HEK293 (cell line): ENCODE data around the gene TRDMT1.

Experiments used
- CTCF ChIA-PET: fragments of 350-600 bp; formaldehyde crosslinking; extraction: SDS; loops from one replicate; lab custom pipeline; 2021; ENCODE audit warnings: antibody characterized with exemption; lab: Yijun Ruan, JAX
- POLR2A ChIA-PET: fragments of 300-600 bp; formaldehyde crosslinking; extraction: SDS; loops from one replicate; lab custom pipeline; 2020; ENCODE audit warnings: antibody characterized with exemption, inconsistent platforms; lab: Yijun Ruan, JAX
- H3K27ac ChIP-seq: fragments of 200-500 bp; sonication (Bioruptor generic); 2 replicates; pipeline ENCODE4 v1.5.1; 2014; ENCODE audit warnings: low read depth, low read length, control low read depth, inconsistent platforms; ENCODE audit errors: extremely low read depth
- H3K36me3 ChIP-seq, 2 experiments: fragments of 200-500 bp in 1 of 2; sonication (Bioruptor generic) in 1 of 2; 1 replicate in 1 of 2; 2 replicates in 1 of 2; pipeline ENCODE4 v1.5.1; 2014 to 2017; ENCODE audit warnings: inconsistent platforms in 2 of 2, low read length in 2 of 2; ENCODE audit not compliant: control insufficient read depth in 2 of 2, insufficient read depth in 1 of 2
- H3K4me1 ChIP-seq: fragments of 200-500 bp; sonication (Bioruptor generic); 2 replicates; pipeline ENCODE4 v1.5.1; 2014; ENCODE audit warnings: mild to moderate bottlenecking, low read length, inconsistent platforms; ENCODE audit not compliant: control insufficient read depth, insufficient read depth
- H3K4me3 ChIP-seq: 2 replicates; pipeline ENCODE4 v1.5.1; 2011; ENCODE audit warnings: low read depth, mild to moderate bottlenecking, control low read depth, low read length, moderate library complexity
- H3K9me3 ChIP-seq: fragments of 200-500 bp; sonication (Bioruptor generic); 2 replicates; pipeline ENCODE4 v1.5.1; 2014; ENCODE audit warnings: low read depth, low read length, inconsistent platforms; ENCODE audit not compliant: control insufficient read depth, insufficient read depth
- YY1 ChIP-seq: fragments of 450-650 bp; formaldehyde crosslinking; IDR thresholded peaks from 2 replicates; pipeline ENCODE4 v1.5.1; 2018; ENCODE audit warnings: missing biosample characterization, missing genetic modification characterization
- ZNF10 ChIP-seq: fragments of 450-650 bp; formaldehyde crosslinking; IDR thresholded peaks from 2 replicates; pipeline ENCODE4 v1.5.1; 2017; ENCODE audit warnings: missing biosample characterization, missing genetic modification characterization
- ZNF19 ChIP-seq: fragments of 450-650 bp; formaldehyde crosslinking; IDR thresholded peaks from 2 replicates; pipeline ENCODE4; 2016; ENCODE audit warnings: missing biosample characterization, missing genetic modification characterization, low read depth
- ZNF211 ChIP-seq: fragments of 450-650 bp; formaldehyde crosslinking; IDR thresholded peaks from 2 replicates; pipeline ENCODE4 v1.5.1; 2016; ENCODE audit warnings: low read depth, missing biosample characterization, missing genetic modification characterization
- ZNF501 ChIP-seq: fragments of 450-650 bp; formaldehyde crosslinking; IDR thresholded peaks from 2 replicates; pipeline ENCODE4 v1.5.1; 2016; ENCODE audit warnings: missing biosample characterization, missing genetic modification characterization
- ZNF549 ChIP-seq: fragments of 450-650 bp; IDR thresholded peaks from 2 replicates; pipeline ENCODE4 v1.5.1; 2018; ENCODE audit warnings: missing biosample characterization, missing genetic modification characterization, mild to moderate bottlenecking, inconsistent platforms, moderate library complexity
- ZNF558 ChIP-seq: fragments of 450-650 bp; formaldehyde crosslinking; IDR thresholded peaks from 2 replicates; pipeline ENCODE4 v1.5.1; 2016; ENCODE audit warnings: missing biosample characterization, missing genetic modification characterization
- ZNF626 ChIP-seq: fragments of 450-650 bp; sonication (Bioruptor Pico); formaldehyde crosslinking; IDR thresholded peaks from 2 replicates; pipeline ENCODE4 v1.5.1; 2018; ENCODE audit warnings: missing biosample characterization, missing genetic modification characterization, inconsistent platforms
- TF ChIP-seq, protein P1 (sequence below): fragments of 450-650 bp; formaldehyde crosslinking; IDR thresholded peaks from 2 replicates; pipeline ENCODE4 v1.5.1; 2016; ENCODE audit warnings: missing biosample characterization, missing genetic modification characterization, borderline replicate concordance
- TF ChIP-seq, protein P2 (sequence below): fragments of 450-650 bp; formaldehyde crosslinking; IDR thresholded peaks from 2 replicates; pipeline ENCODE4 v1.5.1; 2016; ENCODE audit warnings: missing biosample characterization, missing genetic modification characterization, borderline replicate concordance
- TF ChIP-seq, protein P3 (sequence below): fragments of 450-650 bp; formaldehyde crosslinking; IDR thresholded peaks from 2 replicates; pipeline ENCODE4 v1.5.1; 2016; ENCODE audit warnings: missing biosample characterization, missing genetic modification characterization
- TF ChIP-seq, protein P4 (sequence below): fragments of 450-650 bp; formaldehyde crosslinking; IDR thresholded peaks from 2 replicates; pipeline ENCODE4 v1.5.1; 2016; ENCODE audit warnings: missing biosample characterization, missing genetic modification characterization
- TF ChIP-seq, protein P5 (sequence below): fragments of 450-650 bp; formaldehyde crosslinking; IDR thresholded peaks from 2 replicates; pipeline ENCODE4 v1.5.1; 2016; ENCODE audit warnings: missing biosample characterization, missing genetic modification characterization
- TF ChIP-seq, protein P6 (sequence below): fragments of 450-650 bp; formaldehyde crosslinking; IDR thresholded peaks from 2 replicates; pipeline ENCODE4 v1.5.1; 2016; ENCODE audit warnings: missing biosample characterization, missing genetic modification characterization

The TRDMT1 gene

DNA sequence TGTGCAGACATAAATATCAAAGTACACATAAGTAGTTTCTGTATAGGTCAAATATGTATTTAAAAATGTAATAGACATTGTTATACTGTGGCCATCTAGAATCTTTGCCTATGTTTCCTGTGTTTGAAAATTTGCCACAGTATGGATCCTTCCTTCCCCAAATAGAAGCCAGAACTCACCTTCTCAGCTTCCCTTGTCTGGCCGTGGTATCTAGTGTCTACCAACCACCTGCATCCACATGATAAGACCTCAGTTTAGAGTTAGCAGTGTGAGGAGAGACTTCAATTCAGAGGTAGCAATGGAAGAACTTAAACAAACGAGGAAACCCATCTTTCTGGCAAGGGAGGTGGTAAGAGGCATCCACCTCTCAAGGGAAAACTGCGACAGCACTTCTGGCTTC is 4.9 kb downstream of the TRDMT1 start:
- H3K9me3 ChIP-seq, result no peaks in the 10 kb centered on the region
- peaks cover 4% of the 10 kb centered on the region; the same call in 1 of the 2 replicates for H3K4me1 ChIP-seq
- no peak overlapping the region for H3K4me3 ChIP-seq
- ChIA-PET CTCF (interaction anchor here (0.8 kb wide), 1 partner anchor 33 kb away, joined by 3 read pairs; no protein-coding TSS in a partner anchor), POLR2A (interaction anchor here (1.0 kb wide), 1 partner anchor 32 kb away, joined by 3 read pairs; no protein-coding TSS in a partner anchor)
- no peaks in the 10 kb centered on the region for H3K36me3 ChIP-seq
- TF ChIP-seq ZNF558 (tag by site-specific recombination) (no peak), ZNF501 (tag by site-specific recombination) (no peak), ZNF626 (tag by site-specific recombination) (no peak), ZNF19 (tag by site-specific recombination) (no peak)
- TF ChIP-seq, protein P1, sequence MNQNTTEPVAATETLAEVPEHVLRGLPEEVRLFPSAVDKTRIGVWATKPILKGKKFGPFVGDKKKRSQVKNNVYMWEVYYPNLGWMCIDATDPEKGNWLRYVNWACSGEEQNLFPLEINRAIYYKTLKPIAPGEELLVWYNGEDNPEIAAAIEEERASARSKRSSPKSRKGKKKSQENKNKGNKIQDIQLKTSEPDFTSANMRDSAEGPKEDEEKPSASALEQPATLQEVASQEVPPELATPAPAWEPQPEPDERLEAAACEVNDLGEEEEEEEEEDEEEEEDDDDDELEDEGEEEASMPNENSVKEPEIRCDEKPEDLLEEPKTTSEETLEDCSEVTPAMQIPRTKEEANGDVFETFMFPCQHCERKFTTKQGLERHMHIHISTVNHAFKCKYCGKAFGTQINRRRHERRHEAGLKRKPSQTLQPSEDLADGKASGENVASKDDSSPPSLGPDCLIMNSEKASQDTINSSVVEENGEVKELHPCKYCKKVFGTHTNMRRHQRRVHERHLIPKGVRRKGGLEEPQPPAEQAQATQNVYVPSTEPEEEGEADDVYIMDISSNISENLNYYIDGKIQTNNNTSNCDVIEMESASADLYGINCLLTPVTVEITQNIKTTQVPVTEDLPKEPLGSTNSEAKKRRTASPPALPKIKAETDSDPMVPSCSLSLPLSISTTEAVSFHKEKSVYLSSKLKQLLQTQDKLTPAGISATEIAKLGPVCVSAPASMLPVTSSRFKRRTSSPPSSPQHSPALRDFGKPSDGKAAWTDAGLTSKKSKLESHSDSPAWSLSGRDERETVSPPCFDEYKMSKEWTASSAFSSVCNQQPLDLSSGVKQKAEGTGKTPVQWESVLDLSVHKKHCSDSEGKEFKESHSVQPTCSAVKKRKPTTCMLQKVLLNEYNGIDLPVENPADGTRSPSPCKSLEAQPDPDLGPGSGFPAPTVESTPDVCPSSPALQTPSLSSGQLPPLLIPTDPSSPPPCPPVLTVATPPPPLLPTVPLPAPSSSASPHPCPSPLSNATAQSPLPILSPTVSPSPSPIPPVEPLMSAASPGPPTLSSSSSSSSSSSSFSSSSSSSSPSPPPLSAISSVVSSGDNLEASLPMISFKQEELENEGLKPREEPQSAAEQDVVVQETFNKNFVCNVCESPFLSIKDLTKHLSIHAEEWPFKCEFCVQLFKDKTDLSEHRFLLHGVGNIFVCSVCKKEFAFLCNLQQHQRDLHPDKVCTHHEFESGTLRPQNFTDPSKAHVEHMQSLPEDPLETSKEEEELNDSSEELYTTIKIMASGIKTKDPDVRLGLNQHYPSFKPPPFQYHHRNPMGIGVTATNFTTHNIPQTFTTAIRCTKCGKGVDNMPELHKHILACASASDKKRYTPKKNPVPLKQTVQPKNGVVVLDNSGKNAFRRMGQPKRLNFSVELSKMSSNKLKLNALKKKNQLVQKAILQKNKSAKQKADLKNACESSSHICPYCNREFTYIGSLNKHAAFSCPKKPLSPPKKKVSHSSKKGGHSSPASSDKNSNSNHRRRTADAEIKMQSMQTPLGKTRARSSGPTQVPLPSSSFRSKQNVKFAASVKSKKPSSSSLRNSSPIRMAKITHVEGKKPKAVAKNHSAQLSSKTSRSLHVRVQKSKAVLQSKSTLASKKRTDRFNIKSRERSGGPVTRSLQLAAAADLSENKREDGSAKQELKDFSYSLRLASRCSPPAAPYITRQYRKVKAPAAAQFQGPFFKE, result no peak
- TF ChIP-seq, protein P2, sequence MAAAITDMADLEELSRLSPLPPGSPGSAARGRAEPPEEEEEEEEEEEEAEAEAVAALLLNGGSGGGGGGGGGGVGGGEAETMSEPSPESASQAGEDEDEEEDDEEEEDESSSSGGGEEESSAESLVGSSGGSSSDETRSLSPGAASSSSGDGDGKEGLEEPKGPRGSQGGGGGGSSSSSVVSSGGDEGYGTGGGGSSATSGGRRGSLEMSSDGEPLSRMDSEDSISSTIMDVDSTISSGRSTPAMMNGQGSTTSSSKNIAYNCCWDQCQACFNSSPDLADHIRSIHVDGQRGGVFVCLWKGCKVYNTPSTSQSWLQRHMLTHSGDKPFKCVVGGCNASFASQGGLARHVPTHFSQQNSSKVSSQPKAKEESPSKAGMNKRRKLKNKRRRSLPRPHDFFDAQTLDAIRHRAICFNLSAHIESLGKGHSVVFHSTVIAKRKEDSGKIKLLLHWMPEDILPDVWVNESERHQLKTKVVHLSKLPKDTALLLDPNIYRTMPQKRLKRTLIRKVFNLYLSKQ (tag by site-specific recombination), result no peak
- TF ChIP-seq, protein P3, sequence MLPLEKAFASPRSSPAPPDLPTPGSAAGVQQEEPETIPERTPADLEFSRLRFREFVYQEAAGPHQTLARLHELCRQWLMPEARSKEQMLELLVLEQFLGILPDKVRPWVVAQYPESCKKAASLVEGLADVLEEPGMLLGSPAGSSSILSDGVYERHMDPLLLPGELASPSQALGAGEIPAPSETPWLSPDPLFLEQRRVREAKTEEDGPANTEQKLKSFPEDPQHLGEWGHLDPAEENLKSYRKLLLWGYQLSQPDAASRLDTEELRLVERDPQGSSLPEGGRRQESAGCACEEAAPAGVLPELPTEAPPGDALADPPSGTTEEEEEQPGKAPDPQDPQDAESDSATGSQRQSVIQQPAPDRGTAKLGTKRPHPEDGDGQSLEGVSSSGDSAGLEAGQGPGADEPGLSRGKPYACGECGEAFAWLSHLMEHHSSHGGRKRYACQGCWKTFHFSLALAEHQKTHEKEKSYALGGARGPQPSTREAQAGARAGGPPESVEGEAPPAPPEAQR (tag by site-specific recombination), result no peak
- TF ChIP-seq, protein P4, sequence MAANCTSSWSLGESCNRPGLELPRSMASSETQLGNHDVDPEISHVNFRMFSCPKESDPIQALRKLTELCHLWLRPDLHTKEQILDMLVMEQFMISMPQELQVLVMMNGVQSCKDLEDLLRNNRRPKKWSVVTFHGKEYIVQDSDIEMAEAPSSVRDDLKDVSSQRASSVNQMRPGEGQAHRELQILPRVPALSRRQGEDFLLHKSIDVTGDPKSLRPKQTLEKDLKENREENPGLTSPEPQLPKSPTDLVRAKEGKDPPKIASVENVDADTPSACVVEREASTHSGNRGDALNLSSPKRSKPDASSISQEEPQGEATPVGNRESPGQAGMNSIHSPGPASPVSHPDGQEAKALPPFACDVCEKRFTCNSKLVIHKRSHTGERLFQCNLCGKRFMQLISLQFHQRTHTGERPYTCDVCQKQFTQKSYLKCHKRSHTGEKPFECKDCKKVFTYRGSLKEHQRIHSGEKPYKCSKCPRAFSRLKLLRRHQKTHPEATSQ (tag by site-specific recombination), result no peak
- TF ChIP-seq, protein P5, sequence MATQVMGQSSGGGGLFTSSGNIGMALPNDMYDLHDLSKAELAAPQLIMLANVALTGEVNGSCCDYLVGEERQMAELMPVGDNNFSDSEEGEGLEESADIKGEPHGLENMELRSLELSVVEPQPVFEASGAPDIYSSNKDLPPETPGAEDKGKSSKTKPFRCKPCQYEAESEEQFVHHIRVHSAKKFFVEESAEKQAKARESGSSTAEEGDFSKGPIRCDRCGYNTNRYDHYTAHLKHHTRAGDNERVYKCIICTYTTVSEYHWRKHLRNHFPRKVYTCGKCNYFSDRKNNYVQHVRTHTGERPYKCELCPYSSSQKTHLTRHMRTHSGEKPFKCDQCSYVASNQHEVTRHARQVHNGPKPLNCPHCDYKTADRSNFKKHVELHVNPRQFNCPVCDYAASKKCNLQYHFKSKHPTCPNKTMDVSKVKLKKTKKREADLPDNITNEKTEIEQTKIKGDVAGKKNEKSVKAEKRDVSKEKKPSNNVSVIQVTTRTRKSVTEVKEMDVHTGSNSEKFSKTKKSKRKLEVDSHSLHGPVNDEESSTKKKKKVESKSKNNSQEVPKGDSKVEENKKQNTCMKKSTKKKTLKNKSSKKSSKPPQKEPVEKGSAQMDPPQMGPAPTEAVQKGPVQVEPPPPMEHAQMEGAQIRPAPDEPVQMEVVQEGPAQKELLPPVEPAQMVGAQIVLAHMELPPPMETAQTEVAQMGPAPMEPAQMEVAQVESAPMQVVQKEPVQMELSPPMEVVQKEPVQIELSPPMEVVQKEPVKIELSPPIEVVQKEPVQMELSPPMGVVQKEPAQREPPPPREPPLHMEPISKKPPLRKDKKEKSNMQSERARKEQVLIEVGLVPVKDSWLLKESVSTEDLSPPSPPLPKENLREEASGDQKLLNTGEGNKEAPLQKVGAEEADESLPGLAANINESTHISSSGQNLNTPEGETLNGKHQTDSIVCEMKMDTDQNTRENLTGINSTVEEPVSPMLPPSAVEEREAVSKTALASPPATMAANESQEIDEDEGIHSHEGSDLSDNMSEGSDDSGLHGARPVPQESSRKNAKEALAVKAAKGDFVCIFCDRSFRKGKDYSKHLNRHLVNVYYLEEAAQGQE (tag by site-specific recombination), result no peak
- no peak overlapping the region for H3K27ac ChIP-seq

DNA sequence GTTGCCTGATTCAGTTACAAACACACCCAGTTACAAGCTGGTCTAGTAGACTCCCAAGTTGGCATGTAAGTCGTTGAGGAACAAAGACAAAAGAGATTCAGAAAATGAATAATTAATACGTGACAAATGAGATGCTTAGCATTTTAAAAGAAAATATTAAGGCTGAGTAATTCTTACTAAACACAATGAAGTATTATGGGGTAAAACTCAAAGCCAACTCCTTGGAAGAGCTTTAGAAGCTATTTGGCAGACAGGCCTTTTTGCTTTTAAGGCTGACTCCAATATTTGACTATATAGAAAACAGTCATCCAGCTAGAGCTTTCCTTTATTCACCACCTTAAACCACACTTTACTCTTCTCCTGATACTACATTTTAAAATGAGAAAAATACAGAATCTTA is 5.4 kb downstream of the TRDMT1 start:
- Histone ChIP-seq H3K27ac (no peak overlapping the region), H3K9me3 (no peaks in the 10 kb centered on the region), H3K36me3 (no peaks in the 10 kb centered on the region), H3K4me3 (no peak overlapping the region), H3K4me1 (peaks cover 4% of the 10 kb centered on the region; the same call in 1 of the 2 replicates)
- TF ChIP-seq YY1, result no peak
- TF ChIP-seq ZNF10, result no peak
- no peak for TF ChIP-seq ZNF211 (tag by site-specific recombination)
- TF ChIP-seq ZNF549 (tag by site-specific recombination), result no peak
- no peak for TF ChIP-seq ZNF626 (tag by site-specific recombination)
- TF ChIP-seq, protein P6, sequence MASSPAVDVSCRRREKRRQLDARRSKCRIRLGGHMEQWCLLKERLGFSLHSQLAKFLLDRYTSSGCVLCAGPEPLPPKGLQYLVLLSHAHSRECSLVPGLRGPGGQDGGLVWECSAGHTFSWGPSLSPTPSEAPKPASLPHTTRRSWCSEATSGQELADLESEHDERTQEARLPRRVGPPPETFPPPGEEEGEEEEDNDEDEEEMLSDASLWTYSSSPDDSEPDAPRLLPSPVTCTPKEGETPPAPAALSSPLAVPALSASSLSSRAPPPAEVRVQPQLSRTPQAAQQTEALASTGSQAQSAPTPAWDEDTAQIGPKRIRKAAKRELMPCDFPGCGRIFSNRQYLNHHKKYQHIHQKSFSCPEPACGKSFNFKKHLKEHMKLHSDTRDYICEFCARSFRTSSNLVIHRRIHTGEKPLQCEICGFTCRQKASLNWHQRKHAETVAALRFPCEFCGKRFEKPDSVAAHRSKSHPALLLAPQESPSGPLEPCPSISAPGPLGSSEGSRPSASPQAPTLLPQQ, result no peak
- POLR2A ChIA-PET, result interaction anchor here (1.0 kb wide), 1 partner anchor 33 kb away, joined by 3 read pairs; no protein-coding TSS in a partner anchor
- CTCF ChIA-PET, result interaction anchor here (0.7 kb wide), 1 partner anchor 126 kb away, joined by 4 read pairs; no protein-coding TSS in a partner anchor
